NB4 (cell line): ENCODE results near the gene ZFP36L2.

Source experiments
- MYC ChIP-seq: IDR thresholded peaks from 2 replicates; pipeline ENCODE4 v1.6.1; 2011; ENCODE audit warnings: low read depth, low read length
- TF ChIP-seq, protein P1 (sequence below): IDR thresholded peaks from 2 replicates; pipeline ENCODE4 v1.6.1; 2011; ENCODE audit warnings: low read depth, low read length

DNA sequence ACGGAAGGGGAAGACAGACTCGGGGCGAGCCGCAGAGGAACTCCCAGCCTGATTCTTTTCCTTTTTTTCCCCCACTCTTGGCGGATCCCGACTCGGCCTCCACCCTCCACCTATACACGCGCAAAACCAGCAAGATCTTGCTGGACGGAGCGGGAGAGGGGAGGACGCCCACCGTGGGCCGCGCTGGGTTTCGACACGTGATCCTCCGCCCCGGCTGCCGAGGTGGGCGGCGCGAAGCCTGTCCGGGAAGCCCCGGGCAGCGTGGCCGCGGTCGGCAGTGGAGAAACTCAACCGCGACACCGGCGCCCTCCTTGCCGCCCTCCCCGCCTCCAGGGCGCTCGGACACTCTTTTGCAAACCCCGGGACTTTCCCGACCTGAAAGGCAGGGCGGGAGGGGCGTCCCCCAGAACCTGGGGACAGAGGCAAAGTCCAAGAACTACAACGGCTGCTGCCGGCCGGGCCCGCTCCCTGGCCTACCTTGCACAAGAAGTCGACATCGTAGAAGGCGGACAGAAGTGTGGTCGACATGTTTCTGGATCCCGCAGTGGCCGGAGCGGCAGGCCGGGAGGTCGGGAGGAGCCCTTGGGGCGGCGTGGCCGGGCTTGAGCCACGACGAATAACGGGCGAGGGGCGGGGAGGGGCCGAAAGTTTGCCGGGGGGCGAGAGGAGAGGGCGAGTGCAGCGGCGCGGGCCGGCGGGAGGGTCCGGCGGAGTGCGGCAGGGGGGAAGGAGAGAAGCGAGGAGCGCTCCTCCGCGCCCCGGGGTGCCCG lies 433 bp downstream of the ZFP36L2 start:
- no peak for TF ChIP-seq MYC
- TF ChIP-seq, protein P1, sequence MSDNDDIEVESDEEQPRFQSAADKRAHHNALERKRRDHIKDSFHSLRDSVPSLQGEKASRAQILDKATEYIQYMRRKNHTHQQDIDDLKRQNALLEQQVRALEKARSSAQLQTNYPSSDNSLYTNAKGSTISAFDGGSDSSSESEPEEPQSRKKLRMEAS = peak; percentile 55
